Stimulated activated CD4-positive, alpha-beta T cell treated with anti-CD3 and anti-CD28 coated beads, TNF-alpha, amount 100 ng/mL, for 4 hours (primary cell): ENCODE measurements around the gene ANO6.

ENCODE experiments used
- DNase-seq, 3 experiments: peaks; one replicate each; pipeline ENCODE4 v3.0.0-alpha.2; 2020; ENCODE audit warnings: low read depth in 3 of 3

Gene ANO6

DNA sequence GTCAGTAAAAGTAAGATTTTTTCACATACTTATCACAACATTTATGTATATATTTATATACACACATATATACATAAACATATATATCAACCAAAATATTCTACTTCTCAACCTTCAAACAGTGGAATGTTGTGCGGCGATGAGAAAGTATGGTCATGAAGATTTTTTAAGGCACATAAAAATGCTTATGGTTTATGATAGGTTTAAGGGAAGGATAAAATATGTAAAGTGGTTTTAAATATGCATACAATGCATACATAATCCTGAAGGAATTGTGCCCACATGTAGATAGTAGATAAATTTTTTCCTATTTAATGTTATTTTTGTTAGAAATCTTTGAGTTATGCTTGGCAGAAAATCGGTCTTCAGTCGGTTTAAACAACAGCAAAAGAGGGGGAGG, 182.7 kb downstream of the ANO6 start:
- DNase-seq = no peak

DNA sequence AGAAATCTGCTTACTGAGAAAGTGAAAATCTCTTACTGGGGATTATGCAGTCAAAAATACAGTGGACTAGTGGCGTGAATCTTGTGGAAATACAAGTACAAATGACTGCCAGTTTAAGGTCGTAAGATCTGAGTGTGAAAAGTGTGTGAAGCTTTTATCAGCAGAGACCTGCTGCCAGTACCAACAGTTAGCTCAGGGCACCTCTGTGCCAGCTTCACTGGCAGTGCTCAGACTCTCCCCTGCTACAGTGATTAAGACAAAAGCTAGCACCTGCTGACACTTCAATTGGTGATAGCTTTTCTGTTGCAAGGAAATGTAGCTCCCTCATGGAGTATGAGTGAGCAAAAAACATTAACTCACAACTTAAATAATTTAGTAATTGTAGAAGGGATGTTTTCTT, 185.1 kb downstream of the ANO6 start:
- DNase-seq = no peak

DNA sequence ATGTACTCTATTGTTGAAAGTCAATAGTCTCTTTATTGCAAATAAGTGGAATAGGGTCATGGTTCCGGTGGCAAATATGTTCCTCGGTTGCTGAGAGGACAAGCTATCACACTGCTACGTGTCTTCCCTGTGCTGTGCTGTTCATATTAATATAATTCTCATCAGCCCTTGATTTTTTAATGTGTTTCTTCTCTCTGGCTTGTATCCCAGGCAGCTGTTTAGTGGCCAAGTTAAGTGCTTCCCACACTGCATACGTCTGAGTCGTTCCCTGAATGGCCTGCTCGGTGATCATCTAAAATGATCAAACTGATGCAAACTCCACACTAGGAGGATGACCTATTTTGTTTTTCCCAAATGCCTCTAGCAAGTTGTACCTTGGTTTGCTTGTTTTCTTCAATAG, 186.4 kb downstream of the ANO6 start:
- no peak for DNase-seq

DNA sequence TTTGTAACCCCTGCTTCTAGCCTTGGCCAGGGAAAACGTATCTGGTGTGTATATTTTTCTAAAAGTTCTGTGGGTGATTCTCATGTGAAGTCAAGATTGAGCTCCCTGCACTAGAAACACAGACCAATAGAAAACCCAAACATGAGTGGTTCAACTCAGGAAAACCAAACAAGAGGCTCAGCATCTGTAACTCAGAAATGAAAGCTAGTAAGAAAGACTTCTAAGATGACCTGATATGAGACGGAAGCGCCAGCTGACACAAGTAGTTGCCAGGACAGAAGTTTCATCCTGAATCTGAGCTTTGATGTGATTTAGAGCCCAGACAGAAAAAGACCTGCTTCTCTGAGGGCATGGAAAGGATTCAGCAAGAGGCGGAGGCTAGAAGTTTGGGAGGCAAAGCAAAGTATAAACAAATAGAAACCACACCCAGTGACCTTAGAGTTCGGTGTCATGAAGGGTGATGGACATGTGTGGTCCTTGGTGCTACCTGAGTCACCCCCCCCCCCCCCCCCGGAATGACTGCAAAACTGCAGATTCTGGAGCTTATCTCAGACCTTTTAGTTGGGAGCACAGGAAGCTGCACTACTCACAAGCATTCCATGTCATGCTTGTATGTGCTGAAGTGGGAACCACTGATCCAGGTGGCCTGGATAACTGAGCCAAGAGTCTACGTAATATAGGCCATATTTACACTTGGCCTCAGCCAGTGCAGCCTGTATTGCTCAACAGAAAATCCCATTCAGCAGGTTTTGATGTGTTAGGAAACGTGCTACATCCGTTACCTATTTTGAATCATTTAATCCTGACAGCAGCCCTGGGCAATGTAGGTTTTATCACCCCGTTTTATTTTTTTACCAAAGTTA, 191.3 kb downstream of the ANO6 start:
- DNase-seq = no peak

DNA sequence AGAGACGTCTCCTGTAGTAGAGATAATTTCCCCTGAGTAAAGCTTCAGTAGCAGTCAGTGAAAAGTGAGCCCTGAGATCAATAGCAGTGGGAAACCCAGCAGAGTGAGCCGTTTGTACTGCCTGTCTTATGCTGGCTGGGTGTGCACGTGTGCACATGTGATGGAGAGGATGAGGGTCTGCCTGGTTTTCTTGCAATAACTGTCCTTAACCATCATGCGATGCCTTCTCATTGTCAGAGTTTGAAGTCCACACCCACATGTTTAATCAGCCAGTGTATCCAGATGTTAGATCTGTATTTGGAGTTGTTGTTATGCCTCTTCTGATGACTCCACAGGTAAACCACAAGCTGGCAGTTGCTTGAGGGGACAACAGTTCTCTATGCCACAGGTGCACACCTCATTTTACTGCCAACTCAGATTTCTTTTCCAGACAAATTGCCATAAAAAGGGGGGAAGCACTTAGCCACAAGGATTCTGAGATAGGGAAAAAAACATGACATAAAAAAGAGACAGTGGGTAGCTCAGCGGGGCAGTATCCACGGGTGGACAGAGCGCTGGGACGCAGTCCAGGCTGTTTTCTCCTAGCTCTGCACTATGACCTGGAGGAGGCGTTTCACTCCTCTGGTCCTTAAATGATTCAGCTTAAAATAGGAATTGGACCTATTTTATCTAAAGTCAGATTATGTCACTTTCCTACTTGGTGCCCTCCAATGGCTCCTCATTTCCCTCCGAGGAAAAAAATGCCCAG, 192.3 kb downstream of the ANO6 start:
- no peak for DNase-seq

DNA sequence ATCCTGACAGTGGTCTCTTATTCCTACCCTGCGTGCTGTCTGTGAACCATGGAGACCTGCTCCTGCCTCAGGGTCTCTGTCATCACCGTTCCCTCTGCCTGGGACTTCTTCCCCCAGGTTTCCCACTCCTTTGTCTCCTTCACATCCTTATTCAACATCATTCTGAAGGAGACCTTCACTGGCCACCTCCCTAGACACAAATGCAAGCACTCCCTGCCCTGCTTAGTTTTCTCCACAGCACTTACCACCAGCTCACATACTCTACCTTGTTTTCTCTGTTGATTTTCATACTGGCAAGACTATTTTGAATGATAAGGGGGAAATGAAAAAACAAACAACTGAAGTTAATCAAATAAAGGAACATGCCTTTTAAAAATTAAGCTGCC, 192.8 kb downstream of the ANO6 start:
- no peak for DNase-seq

DNA sequence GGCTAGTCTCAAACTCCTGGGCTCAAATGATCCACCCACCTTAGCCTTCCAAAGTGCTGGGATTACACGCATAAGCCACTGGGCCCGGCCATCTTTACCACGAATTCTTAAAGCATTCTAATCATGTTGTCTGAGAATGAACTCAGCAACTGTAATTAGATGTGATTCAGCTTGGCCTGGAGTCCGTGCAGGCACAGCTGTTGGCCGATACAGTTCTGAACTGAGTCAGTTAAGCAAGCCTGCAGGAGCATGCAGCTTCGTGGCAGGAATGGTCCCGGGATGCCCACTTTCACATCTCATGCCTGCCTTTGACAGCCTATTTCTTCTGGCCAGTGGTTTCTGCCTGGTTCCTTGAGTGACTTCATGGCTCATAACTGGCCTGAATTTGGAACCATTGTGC, 194.1 kb downstream of the ANO6 start:
- no peak for DNase-seq

DNA sequence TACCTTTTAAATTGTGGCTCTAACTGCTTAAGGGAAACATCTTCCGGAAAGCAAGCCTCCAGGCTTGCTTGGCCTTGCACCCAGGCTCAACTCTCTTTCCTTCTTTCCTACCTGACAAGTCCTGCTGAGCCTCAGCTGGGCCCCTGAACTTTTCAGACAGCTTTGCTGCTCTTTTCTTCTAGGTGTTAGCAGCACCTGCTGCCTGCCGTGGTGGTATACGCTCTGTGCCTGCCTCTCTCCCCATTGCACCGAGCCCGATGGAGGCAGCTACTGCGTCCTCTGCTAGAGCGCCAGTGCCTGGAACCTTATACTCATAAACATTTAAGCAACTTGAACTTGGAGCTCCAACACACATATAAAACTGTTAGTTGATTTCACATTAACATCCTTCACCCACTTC, 195.7 kb downstream of the ANO6 start:
- DNase-seq = no peak

DNA sequence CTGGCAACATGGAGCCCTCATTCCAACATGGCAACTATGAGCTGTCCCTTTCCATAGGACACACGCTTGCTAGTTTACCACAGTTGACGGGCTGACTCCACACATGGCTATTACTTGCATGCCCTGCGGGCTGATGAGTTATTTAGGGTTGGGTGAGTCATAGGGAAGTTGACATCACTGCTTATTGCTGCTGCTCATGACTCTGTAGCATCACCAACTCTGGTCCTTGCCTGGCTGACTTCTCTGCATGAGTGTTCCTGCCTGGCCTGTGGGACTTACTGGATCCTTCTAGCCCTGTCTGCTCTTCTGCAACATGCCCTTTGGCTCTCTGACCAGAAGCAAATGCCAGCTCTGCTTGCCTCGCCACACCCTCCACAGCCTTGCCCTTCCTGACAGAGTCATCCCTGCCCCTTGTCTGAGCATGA, 199.5 kb downstream of the ANO6 start:
- no peak for DNase-seq

DNA sequence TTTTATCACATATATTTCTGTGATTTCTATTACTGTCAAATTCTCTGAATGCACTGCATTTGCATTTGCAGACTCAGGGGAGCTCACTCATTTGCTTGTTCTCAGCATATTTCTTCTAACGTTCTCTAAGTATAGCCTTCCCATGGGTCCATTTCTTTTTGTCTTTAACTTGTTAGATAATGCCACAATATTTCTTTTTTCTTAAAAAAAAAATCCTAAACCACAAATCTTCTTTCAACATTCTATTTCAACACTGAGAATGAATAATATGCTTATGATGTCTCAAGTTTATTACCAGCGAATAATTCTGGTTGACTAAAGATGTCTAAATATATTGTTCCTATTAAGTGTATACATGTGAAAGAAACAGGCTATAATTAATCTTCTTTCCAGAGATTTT, 200.2 kb downstream of the ANO6 start:
- no peak for DNase-seq

DNA sequence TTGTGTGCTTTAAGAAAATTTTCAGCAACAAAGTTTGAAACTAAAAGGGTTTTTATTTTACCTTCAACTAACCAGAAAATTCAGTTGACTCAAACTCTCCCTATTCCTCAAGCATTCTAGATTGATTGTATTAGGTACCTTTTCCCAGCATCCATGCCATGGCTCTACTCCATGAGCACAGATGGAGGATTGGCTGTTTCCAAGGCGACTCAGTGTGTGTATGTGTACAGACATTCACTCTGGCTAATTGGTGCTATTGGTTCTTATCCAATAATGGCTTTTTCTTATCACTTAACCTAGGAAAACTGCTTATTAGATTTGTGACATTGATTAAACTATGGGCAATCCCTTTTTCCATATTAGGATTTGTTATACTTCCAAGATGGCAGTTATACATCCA, 202.6 kb downstream of the ANO6 start:
- DNase-seq = no peak

DNA sequence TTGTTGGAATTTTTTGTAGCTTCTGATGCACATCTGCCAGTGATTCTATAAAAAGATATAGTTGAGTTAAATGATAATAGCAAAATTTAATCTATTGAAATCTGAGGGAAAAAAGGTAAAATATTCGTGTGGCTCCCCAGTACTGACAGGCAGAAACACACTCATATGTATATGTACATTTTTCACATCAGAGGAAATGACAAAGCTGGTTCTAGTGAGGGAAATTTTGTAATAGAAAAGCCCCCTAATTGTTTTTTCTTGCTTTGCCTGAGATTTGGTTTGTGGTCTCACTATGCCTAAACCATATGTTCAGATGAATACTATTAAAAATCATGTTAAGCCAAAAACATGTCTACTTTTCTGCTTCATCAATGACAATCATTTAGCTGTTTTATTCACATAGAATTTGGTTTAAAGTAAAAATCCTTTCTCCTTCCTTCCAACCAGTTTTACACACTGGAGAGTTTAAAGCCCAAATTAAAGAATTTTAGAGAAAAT, 203.5 kb downstream of the ANO6 start:
- no peak for DNase-seq

DNA sequence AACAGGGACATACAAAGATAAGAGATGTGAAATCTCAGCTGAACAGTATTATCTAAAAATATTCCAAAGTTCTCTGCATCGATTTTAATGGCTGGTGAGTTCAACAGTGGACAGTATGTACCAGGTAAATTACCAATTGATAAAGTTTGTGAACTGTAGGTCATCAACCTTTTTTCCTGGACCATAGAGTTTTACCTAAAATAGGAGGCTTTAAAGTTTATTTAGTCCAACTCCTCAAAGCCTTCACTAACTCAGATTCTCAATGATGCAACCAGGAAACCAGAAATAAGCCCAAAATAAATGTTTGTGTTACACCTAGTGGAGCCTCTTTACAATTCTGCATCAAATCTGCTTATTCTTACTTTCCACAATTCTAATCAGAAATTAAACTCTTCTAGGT, 205.8 kb downstream of the ANO6 start:
- DNase-seq = no peak

DNA sequence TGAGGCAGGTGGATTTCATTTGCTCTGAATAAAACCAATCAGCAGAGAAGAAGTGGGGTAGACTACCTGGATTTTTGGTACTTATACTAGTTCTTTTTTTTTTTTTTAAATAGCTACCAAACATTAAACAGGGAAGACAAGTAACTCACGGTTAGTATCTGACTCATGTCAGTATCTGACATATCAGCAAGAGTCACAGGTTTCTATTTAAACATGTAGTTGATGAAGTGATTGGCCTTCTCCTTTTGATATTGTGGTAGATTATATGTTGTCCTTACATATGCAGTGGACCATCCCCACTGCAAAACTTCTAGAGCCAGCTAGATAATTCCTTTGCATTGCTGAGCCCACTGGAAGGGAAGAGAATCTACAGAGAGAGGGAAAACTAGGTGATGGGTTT, 208.0 kb downstream of the ANO6 start:
- no peak for DNase-seq

DNA sequence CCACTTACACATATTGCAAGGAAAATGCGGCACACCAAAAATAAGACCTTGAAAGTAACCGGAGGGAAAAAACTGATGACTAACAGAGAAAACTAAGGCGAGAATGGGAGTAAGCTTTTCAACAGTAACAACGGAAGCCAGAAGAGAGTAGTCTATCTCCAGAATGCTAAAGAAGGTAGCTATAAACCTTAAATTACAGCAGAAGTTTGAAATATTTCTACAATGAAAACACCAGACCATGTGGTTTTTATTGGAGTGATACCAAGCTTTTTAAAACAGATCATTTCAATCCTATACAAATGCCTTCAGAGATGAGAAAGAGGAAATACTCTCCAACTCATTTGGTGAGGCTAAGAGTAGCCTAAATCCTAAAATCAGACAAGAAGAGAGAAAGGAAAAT, 209.5 kb downstream of the ANO6 start:
- no peak for DNase-seq

DNA sequence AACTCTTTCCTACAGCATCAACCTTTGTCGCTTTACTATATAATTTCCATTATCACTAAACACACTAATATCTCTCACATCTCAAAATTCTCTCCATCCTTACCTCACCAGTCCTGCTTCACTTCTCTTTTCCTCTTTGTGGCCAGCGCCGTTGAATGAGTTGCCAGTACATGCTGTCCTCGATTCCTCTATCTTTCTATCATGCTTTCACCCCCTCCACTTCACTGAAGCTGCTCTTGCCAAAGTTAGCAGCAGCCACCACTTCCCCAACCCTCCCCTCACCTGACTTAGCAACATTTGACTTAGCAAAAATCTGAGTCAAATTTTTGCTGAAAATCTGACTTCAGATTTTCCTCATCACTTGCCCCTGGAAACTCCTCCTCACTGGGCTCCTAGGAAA, 210.4 kb downstream of the ANO6 start:
- no peak for DNase-seq

DNA sequence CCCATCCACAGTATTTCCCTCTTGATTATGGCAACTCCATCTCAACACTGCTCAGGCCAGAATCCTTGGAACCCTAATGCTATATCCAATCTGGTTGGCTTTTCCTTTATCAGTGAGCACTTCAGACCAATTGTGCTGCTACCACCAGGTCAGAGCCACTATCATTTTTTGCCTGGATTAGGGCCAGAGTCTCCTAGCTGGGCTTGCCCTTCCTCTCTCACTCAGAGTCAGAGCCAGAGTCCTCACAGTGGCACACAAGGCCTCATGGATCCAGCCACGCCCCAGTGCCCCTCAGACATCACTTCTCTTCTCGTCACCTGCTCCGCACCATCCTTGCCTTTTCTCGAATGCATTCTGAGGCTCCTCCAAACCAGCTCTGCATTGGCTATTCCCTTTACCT, 211.1 kb downstream of the ANO6 start:
- DNase-seq = no peak

DNA sequence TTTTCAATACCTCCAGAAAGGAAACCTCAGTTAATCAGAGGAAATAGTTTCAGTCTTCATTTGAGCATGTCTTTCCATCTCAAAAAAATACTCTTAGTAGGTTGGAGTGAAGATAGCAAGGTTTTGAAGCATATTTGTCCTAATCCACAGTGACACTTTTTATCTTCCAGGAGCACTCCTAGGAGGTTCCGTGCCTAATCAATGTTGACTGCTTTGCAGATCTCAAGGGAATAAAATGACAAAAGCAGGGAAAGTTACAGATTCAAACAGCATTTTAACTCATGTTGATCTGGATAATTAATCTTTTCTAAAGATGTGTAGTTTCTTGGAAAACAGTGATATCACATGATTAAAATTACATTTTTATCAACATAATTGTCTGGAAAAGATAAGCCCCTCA, 213.9 kb downstream of the ANO6 start:
- DNase-seq = no peak

DNA sequence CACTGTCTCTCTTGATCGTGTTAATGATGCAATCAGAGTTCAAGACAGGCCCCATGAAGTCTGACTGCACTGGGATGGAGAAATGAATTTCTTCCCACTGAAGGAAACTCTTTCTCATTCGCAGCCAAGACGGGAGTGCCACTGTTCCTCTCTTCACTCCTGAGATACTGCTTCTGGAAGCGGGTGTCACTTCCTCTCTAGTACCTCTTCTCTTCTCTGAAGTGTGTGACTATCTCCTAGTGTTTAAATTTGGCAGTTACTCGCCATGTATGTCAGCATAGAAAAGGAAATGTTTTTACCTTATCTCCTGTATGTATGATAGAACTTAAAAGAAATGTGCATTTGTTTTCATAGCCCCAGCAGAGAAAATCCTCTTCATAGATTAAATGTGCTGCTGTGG, 215.2 kb downstream of the ANO6 start:
- no peak for DNase-seq

DNA sequence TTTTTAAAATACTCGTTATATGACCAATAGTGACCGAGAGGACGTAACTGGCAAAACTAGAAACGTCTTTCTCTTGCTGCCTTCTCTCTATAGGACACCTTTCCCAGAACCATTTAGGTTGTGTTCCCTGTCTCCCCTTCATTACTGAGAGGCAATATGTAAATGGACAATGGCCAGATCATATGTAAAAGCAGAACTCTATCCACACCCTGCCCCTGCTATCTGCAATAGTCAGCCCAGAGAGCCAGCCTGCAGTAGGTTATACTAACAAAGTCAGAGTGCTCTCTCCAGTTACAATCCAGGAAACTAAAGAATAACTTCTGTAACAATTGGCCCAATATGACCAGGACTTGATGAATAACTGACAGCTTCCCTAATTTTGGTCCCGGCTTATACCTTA, 216.8 kb downstream of the ANO6 start:
- no peak for DNase-seq

DNA sequence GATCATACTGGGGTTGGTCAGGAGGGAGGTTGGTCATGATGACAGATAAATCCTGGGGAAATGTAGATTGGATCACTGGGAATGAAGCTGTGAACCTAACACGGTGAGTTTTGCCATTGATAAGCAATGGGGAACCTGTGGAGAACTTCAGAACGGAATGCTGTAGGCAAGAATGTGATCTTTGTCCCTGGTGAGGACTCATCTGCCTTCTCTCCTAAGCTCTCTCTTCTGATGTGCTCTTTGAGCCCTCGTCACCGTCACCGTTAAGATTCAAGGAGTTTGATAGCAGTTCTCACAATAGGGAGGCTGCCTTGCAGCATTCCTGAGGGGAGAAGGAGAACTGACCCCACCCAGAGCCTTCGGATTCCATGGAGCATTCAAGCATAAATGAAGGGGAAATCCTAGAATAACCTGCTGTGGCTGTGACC, 217.6 kb downstream of the ANO6 start:
- DNase-seq = no peak

DNA sequence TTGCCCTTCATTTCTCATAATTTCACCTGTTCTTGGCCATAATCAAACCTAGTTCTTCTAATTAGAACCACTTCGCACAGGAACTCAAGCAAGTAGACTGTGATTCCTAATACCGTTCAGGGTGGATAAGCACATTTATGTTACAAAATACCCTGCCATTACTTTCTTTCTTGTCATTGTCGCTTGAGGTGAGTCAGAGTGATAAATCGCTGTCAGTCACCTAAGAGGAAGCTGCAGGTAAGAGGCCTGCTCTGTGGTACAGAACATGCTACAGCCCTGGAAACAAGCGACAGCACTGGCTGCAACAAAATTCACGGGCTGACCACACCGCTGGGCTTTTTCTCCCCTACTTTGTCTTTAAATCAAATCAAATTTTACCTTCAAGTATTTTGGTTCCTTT, 218.2 kb downstream of the ANO6 start:
- no peak for DNase-seq
